HG03469 (cell line): Measurements from ENCODE around the gene ACTL10.
"Not testable (repeated sequence)": the region's sequence is repeated elsewhere in the genome, so short reads cannot be mapped to it uniquely, and the experiment has no call there.

Experiments used
- ATAC-seq: cut with Tn5 transposase; IDR thresholded peaks from one replicate; pipeline ENCODE4 v1.9.1; 2021; ENCODE audit warnings: mild to moderate bottlenecking, moderate library complexity, moderate number of reproducible peaks; ENCODE audit not compliant: unreplicated experiment

ACTL10 gene

DNA sequence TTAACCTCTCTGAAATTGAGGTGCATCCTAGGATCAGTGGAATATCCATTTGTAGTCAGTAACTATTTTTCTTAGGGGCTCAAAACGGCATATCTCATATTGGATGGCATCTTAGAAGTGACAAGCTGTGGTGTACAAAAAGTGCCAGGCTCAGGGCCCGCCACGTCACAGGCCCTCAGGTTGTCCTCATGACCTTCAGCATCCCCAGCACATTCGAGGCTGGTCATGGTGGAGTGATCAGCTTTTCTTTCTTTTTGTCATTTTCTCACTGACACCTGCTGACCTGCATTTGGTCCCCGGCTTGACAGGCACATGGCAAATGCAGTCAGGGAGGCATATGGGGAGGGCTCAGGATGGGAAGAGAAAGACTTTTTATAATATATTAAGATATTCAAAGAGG lies 26.5 kb downstream of the ACTL10 start:
- no peak for ATAC-seq

DNA sequence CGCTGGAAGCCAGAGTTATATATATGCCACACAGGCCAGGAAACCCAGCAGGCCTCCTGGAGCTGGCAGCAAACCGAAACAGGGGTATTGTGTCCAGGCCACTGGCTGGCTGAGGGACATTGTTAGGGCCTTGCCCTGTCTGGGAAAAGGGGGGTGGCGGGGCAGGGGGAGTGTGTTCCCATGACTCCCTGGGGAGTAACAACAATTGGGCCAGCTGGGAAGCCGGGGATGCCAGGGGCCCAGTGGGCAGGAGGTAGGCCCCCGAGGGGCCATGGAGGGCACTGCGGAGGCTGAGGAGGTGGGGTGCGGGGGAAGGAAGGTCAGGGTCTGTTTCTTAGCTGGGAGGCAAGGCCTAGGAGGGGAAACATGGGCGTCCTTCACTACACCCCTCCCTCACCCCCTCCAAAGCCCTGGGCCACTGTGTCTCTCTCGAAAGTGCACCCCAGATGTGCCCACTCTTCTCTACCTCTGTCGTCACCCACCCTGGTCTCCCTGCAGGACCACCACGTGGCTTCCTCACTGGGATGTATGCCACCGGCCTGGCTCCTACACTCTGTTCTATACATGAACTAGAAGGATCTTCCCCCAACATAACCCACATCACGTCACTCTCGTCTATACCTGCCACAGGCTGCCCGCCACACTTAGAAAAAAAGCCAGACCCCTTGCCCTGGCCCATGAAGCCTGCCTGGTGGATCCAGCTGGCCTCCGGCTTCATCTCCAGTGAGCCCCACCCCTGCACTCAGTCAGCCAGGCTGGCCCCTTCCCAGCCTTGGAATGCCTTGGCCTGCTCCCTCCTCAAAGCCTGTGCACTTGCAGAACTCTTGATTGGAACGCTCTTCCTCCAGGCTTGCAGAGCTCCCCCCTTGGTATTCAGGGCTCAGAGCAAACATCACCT lies 27.2 kb downstream of the ACTL10 start:
- ATAC-seq, result no peak

DNA sequence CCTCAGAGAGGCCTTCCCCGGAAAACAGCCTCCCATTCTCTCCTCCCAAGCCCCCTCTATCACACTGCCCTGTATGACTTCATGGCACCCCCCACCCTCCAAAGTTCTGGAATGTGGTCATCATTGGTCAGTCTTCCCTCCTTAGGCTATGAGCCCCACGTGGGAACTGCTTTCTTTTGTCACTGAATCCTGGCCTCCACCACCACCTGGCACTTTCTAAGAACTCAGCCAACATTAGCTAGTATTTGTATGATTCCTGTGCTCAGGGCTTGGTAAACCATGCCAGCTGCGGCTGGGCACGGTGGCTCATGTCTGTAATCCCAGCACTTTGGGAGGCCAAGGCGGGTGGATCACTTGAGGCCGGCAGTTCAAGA lies 27.9 kb downstream of the ACTL10 start:
- no peak for ATAC-seq

DNA sequence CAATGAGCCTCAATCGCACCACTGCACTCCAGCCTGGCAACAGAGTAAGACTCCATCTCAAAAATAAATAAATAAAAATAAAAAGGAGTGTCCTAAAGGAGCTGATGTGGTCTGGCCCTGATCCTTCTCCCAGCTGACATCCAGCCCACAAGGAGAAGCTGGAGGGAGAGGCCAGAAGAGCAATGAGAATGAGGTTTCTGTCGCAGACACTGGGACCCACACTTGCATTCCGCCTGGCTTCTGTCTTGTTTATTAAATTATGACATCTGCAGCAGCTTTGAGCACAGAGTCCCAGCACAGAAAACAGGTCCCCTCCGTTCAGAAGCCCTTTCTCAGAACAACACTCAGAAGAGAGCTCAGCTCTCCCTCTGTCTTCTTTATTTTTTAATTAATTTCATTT lies 29.7 kb downstream of the ACTL10 start:
- no peak for ATAC-seq

DNA sequence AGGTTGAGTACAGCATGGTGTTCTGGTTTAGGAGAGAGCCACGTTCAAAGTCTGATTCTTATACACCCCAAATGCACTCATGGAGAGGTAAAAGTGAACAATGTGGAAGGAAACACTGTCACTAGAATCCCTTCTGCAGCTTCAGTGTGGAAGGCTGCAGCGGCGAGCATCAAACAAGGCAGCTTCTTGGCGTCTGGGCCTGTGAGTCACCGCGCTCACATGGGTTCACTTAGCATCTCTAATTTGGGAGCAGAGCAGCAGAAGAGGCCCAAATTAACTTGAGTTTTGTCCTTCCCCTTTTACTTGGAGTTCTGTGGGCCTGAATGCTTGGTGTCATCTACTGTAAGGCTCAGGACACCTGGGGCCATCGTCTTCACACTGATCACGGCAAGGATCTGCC lies 30.4 kb downstream of the ACTL10 start:
- no peak for ATAC-seq

DNA sequence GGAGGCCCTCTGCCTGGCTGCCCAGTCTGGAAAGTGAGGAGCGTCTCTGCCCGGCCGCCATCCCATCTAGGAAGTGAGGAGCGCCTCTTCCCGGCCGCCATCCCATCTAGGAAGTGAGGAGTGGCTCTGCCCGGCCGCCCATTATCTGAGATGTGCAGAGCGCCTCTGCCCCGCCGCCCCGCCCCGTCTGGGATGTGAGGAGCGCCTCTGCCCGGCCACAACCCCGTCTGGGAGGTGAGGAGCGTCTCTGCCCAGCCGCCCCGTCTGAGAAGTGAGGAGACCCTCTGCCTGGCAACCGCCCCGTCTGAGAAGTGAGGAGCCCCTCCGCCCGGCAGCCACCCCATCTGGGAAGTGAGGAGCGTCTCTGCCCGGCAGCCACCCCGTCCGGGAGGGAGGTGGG lies 32.2 kb downstream of the ACTL10 start:
- not testable (repeated sequence) for ATAC-seq

DNA sequence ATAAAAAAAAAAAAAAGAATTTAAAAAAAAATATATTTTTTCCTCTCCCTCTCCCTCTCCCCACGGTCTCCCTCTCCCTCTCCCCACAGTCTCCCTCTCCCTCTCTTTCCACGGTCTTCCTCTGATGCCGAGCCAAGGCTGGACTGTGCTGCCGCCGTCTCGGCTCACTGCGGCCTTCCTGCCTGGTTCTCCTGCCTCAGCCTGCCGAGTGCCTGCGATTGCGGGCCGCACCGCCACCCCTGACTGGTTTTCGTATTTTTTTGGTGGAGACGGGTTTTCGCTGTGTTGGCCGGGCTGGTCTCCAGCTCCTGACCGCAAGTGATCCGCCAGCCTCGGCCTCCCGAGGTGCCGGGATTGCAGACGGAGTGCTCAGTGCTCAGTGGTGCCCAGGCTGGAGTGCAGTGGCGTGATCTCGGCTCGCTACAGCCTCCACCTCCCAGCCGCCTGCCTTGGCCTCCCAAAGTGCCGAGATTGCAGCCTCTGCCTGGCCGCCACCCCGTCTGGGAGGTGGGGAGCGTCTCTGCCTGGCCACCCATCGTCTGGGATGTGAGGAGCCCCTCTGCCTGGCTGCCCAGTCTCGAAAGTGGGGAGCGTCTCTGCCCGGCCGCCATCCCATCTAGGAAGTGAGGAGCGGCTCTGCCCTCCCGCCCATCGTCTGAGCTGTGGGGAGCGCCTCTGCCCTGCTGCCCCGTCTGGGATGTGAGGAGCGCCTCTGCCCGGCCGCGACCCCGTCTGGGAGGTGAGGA lies 34.1 kb downstream of the ACTL10 start:
- not testable (repeated sequence) for ATAC-seq

DNA sequence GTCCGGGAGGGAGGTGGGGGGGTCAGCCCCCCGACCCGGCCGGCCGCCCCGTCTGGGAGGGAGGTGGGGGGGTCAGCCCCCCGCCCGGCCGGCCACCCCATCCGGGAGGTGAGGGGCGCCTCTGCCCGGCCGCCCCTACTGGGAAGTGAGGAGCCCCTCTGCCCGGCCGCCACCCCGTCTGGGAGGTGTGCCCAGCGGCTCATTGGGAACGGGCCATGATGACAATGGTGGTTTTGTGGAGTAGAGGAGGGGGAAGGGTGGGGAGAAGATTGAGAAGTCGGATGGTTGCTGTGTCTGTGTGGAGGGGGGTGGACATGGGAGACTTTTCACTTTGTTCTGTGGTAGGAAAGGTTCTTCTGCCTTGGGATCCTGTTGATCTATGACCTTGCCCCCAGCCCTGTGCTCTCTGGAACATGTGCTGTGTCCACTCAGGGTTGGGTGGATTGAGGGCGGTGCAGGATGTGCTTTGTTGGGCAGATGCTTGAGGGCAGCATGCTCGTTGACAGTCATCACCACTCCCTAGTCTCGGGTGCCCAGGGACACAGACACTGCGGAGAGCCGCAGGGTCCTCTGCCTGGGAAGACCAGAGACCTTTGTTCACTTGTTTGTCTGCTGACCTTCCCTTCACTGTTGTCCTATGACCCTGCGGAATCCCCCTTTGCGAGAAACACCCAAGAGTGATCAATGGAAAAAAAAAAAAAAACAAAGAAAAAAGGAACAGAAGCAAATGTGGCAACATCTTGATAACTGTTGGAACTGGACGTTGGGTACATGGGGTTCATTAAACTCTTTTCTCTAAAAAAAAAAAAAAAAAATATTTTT lies 35.1 kb downstream of the ACTL10 start:
- ATAC-seq, result no peak

DNA sequence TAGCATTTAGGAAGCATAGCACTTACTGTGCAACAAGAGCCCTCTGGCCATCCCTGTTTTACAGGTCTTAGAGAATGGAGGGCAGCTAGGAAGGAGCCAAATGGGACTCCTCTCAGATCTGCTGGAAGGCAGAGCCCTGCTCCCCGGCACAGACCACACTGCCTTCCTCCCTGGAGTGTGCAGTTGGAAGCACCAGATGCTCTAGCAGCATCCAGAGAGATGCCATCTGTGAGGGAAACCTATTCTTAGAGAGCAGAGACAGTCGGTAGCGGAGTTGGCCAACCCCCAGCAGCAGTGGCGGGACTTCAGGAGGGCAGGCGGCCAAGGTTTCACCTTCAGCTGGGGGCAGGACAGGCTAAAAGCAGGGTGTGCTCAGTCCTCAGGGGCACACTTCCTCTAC lies 36.1 kb downstream of the ACTL10 start:
- no peak for ATAC-seq

DNA sequence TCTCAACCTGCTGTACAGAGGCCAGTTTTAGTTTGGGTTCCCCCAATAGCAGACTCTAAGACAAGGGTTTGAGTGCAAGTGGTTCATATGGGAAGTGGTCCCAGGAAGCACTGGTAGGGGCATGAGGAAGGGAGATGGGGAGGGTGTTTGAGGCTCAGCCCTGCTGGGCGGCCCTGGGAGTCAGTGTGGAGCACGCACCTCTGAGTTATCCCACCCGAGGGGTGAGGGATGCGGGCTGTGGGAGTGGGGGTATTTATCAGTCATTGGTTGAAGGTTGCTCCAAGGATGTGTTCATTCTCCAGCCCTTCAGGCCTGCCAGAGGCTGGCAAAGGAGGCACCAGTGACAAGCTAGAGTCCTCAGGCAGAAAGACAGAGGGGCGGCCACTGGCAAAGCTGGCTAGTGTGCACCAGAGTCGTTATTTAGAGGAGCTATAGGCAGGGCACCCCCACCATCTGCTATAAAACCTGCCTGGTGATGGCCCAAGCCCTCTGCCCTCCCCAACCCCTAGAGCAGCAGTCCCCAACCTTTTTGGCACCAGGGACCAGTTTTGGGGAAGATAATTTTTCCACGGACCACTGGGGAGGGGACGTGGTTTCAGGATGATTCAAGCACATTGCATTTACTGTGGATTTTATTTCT lies 36.9 kb downstream of the ACTL10 start:
- no peak for ATAC-seq

DNA sequence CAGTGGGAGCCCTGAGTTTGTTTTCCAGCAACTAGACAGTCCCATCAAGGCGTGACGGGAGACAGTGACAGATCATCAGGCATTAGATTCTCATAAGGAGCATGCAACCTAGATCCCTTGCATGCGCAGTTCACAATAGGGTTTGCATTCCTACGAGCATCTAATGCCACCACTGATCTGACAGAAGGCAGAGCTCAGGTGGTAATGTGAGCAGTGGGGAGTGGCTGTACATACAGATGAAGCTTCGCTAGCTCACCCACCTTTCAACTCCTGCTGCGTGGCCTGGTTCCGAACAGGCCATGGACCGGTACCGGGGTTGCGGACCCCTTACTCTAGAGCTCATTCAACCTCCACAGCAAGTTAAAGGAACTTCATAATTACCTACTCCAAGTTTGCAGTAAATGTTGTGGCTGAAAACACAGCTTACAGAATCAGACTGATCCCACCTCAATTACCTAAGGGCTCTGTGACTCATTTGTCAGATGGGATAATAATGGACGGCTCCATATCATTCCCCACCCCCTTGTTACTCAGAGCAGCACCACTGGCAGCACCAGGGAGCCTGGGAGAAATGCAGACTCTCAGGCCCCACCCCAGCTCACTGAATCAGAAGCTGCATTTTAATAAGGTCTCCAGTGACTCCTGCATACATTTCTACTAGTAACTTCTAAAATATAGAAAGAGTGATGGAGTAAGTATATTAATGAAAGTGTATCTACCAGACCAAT lies 37.6 kb downstream of the ACTL10 start:
- ATAC-seq, result no peak

DNA sequence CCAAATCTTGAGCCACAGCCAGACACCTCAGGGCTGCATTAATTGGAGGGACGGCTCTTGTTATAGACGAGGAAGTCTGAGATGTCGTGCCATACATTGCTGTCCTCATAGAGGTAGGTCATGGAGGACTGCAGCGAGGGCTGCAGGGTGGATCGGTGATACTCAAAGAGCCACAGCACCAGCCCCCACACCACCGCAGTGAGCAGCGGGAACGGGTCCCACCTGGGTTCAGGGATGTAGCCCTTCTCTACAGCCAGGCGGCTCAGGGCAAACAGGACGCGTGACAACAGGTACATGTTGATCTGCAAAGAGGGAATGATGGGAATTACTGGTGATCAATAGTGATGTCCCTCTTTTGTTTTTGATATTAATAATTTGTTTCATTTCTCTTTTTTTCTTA lies 40.9 kb downstream of the ACTL10 start:
- ATAC-seq, result no peak

DNA sequence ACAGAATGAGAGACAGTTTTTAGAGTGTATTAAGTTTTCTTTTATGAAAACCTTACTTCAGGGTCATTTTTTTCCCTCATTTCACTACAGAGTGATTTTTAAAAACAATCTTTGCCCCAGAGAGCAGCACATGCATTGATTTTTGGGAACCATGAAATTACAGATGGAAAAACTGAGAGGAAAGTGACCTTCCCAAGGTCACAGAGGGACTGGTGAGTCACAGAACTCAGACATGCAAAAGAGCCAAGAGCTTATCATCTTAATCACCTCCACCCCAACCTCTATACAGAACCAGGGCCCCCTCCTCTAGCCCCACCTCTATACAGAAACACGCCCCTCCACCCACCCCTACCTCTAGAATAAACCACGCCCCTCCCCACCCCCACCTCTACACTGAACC lies 42.7 kb downstream of the ACTL10 start:
- ATAC-seq, result no peak

DNA sequence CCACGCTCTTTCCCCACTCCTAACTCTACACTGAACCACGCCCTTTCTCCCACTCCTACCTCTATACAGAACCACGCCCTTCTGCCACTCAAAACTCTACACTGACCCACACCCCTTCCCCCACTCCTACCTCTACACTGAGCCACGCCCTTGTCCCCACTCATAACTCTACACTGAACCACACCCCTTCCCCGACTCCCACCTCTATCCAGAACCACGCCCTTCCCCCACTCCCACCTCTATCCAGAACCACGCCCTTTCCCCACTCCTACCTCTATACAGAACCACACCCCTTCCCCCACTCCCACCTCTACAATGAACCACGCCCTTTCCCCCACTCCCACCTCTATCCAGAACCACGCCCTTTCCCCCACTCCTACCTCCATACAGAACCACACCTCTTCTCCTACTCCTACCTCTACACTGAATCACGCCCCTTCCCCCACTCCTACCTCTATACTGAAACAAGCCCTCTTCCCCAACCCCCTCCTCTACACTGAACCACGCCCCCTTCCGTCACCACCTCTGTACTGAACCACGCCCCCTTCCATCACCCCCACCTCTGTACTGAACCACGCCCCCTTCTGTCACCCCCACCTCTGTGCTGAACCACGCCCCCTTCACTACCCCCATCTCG lies 43.3 kb downstream of the ACTL10 start:
- no peak for ATAC-seq

DNA sequence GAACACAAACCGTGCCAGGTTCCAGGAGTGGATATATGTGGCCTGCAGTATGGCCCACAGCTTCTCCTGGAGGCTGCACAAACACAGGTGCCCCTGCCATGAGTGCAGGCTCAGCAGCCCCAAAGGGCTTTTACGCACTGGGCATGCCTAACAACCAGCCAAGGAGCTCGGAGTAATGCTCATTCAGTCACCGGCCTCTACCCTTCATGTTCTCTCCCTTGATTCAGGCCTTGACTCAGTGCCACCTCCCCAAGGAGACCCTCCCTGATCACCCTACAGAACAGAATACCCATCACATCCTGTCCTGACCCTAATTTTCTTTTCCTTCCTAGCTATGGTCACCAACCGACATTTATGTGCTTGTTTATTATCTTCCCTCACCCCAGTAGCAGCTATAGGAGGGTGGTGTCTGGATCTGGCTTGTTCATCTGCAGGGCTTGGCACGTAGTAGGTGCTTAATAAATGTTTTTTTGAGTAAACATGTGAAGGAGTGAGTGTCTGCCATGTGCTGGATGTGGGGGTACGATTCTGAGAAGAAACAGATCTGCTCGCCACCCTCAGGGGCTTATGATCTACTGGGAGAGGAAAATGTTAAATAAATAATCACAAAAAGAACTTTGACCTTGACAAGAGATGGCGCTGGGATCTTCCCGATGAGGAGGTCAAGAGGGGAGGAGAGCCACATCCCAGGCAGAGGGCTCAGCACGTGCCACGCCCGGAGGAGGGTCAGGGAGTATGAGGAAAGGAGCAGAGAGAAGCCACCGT lies 44.1 kb downstream of the ACTL10 start:
- no peak for ATAC-seq

DNA sequence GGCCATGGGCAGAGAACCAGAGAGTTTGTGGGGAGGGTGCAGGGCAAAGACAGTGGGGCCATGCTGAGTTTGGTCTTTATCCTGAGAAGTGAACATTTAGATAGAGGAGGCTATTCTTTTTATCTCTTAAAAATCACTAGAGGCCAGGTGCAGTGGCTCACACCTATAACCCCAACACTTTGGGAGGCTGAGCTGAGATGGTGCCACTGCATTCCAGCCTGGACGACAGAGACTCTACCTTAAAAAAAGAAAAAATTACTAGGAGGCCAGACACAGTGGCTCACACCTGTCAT lies 44.6 kb downstream of the ACTL10 start:
- ATAC-seq, result no peak

DNA sequence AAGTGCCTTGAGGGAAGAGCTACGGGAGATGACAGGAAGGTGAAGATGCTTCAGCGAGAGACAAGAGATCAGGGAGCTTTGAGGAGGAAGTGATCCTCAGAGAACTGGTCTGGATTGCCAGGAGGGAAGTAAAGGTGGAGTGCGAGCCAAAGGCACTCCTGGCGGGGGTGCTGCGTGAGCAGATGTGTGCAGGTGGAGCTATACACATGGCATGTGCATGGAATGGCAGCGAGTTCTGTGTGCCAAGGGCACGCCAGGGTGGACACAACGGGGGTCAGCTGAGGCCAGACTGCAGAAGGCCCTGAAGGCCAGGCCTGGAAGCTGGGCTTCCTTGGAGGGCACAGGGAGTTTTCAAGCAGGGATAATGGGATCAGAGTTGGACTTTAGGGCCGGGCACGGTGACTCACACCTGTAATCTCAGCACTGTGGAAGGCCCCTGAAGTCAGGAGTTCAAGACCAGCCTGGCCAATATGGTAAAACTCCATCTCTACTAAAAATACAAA lies 47.2 kb downstream of the ACTL10 start:
- ATAC-seq, result no peak

DNA sequence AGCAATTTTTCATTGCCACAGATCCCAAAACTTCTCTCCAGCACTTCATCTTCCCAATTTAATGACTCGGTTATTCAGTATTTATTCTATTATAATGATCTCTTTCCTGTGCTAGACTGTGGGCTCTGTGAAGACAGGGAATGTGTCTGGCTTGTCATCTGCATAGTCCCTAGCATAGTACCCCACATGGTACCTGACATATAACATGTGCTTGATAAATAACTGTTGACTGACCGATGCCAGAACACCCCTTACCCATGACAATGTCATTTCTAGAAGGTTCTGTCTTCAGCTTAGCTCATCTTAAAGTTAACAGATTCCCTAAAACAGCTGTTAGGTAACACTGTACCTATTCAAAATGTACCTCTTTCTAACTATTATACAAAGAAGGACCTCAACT lies 49.8 kb downstream of the ACTL10 start:
- no peak for ATAC-seq
